Right atrium auricular region (tissue), 2 donors: ENCODE data around the gene ZNF106. TPM values are rescaled to one million over a fixed set of nuclear protein-coding genes. Genes with fewer than 3 reads are reported as not detected.
A peak's percentile ranks its signal among the peaks of the same experiment; 100 is the strongest.

Experiments used
- DNase-seq: peaks from one replicate; pipeline ENCODE4 v3.0.0-alpha.2; 2019; ENCODE audit warnings: low spot score
- H3K27ac ChIP-seq, 2 donors: fragments of 200-600 bp; sonication (generic); 1 replicate in 1 of 2; 2 replicates in 1 of 2; pipeline ENCODE4 v1.5.1; 2016 to 2019
- H3K27me3 ChIP-seq, 2 donors: fragments of 200-600 bp; sonication (generic); one replicate each; pipeline versions ENCODE4 v1.5.1 to v1.6.0; 2017 to 2019
- H3K36me3 ChIP-seq: fragments of 200-600 bp; sonication (generic); one replicate; pipeline ENCODE4 v1.5.1; 2016
- H3K4me1 ChIP-seq, 2 donors: fragments of 200-600 bp; sonication (generic); one replicate each; pipeline versions ENCODE4 v1.5.1 to v1.6.0; 2017 to 2019
- H3K4me3 ChIP-seq, 2 donors: fragments of 200-600 bp; sonication (generic); 1 replicate in 1 of 2; 2 replicates in 1 of 2; pipeline ENCODE4 v1.5.1; 2017 to 2019; ENCODE audit warnings: mild to moderate bottlenecking in 1 of 2, moderate library complexity in 1 of 2
- H3K9me3 ChIP-seq, 2 donors: fragments of 200-600 bp; sonication (generic); one replicate each; pipeline ENCODE4 v1.5.1; 2019
- CTCF ChIP-seq, 2 donors: fragments of 200-600 bp; sonication (generic); IDR thresholded peaks; one replicate each; pipeline ENCODE4 v1.5.1; 2019; ENCODE audit warnings: antibody characterized with exemption in 2 of 2
- total RNA-seq, 2 donors: library from RNA; depleted of rRNA; stranded (reverse); fragments of >200 nt; gene quantifications; one replicate each; pipeline ENCODE4 v1.1.0, GENCODE V29; 2016

The ZNF106 gene
- total RNA-seq, 2 donors from 2014 or later = 332 to 619 TPM

GRCh38 chr15:42456531-42456930 is 34.4 kb downstream of the ZNF106 start:
- H3K36me3 ChIP-seq = peaks cover 10% of the 10 kb centered on the region
- H3K4me3 ChIP-seq = peak overlapping the region; percentile 43 to 48
- no peaks in the 10 kb centered on the region for H3K9me3 ChIP-seq
- DNase-seq = no peak
- peaks cover 0 to 44% of the 10 kb centered on the region in 2 donors for H3K4me1 ChIP-seq
- TF ChIP-seq CTCF (IDR thresholded peaks at IDR 0.05) = no peak
- no peaks in the 10 kb centered on the region for H3K27me3 ChIP-seq
- peak overlapping the region; percentile 88 for H3K27ac ChIP-seq

DNA sequence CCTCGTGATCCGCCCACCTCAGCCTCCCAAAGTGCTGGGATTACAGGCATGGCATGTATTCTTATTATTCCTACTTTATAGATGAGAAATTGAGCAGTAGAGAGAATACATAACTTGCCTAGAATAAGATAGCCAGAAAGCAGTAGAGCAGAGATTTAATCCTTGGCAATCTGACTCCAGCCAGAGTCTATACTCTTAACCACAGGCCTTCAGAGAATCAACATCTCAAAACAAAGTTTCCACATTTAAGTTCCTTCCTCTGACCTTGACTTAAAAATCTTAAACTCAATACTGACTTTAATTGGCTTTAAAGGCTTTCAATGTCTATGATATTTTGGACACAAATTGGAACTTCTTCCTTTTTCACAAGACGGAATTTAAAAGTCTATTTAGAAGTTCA is 37.1 kb downstream of the ZNF106 start:
- TF ChIP-seq CTCF (IDR thresholded peaks at IDR 0.05) = no peak
- Histone ChIP-seq H3K4me3 (no peak overlapping the region), H3K36me3 (peaks cover 36% of the 10 kb centered on the region), H3K27me3 (no peaks in the 10 kb centered on the region), H3K4me1 (peaks cover 0 to 34% of the 10 kb centered on the region in 2 donors), H3K9me3 (no peaks in the 10 kb centered on the region), H3K27ac (no peak overlapping the region)
- no peak for DNase-seq

- Histone ChIP-seq H3K36me3 (peaks cover 61% of the 10 kb centered on the region), H3K9me3 (no peaks in the 10 kb centered on the region), H3K27me3 (no peaks in the 10 kb centered on the region), H3K4me1 (peaks cover 0 to 12% of the 10 kb centered on the region in 2 donors), H3K27ac (no peak overlapping the region), H3K4me3 (no peak overlapping the region)
- no peak for TF ChIP-seq CTCF (IDR thresholded peaks at IDR 0.05)
- no peak for DNase-seq
Measured at GRCh38 chr15:42450425-42450790, 40.5 kb downstream of the ZNF106 start.

DNA sequence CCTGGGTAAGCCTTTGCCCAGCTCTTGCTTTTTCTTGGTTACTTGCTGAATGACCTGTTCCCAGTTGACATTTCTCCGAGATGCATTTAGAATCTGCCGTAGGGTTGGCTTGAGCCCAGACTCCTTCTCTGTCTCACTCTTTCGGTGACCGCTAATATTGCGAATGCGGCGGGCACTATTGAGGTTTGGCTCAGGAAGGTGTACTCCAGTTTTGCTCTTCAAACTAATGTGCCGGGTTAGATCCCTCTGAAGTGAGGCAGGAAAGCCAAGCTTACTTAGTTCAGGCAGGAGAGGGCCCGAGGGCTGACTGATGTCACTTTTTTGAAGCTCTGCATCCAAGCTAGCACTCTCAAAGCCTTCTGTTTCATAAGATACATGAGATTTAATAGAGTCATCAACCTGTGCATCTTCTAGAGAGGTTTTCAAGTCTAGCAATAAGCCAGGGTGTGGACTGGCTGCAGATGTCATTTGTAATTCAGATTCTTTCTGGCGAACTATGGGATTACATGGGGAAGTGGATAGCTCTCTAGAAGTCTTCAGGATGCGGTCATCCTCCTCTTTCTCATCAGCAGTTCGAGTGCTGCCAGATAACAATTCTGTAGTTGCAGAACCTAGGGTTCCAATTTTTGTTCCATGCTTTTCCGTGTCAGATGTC is 41.0 kb downstream of the ZNF106 start:
- Histone ChIP-seq H3K27ac (no peak overlapping the region), H3K4me3 (peak overlapping the region; percentile 15 to 29), H3K4me1 (peaks cover 0 to 12% of the 10 kb centered on the region in 2 donors), H3K27me3 (no peaks in the 10 kb centered on the region), H3K36me3 (peaks cover 66% of the 10 kb centered on the region), H3K9me3 (no peaks in the 10 kb centered on the region)
- no peak for DNase-seq
- TF ChIP-seq CTCF (IDR thresholded peaks at IDR 0.05) = no peak

GRCh38 chr15:42448281-42448680 is 42.7 kb downstream of the ZNF106 start:
- Histone ChIP-seq H3K27ac (peak overlapping the region in 1 of 2 donors; percentile 42), H3K4me3 (no peak overlapping the region), H3K27me3 (no peaks in the 10 kb centered on the region), H3K9me3 (no peaks in the 10 kb centered on the region), H3K36me3 (peaks cover 75% of the 10 kb centered on the region), H3K4me1 (peaks cover 0 to 7% of the 10 kb centered on the region in 2 donors)
- no peak for TF ChIP-seq CTCF (IDR thresholded peaks at IDR 0.05)
- no peak for DNase-seq

DNA sequence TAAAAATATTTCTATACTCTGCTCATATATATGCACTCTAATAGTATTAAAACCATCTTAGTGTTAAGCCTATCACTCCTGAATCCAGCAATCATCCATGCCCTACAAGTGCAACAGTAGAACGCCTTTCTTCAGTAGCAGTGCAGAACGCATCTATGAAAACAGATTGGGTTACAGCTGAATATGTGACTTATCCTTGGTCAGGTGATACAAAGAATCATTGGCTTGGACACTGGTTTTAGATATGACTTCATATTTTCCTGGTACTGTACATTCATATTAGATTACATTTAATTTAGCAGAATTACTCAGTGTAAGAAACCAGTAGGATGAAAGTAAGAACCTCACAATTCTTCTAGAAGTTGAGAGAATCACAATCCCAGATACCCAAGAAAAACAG is 43.3 kb downstream of the ZNF106 start:
- Histone ChIP-seq H3K36me3 (peaks cover 82% of the 10 kb centered on the region), H3K4me1 (no peaks in the 10 kb centered on the region), H3K27ac (peak overlapping the region in 1 of 2 donors; percentile 42), H3K27me3 (no peaks in the 10 kb centered on the region), H3K4me3 (peak overlapping the region in 1 of 2 donors; percentile 7), H3K9me3 (no peaks in the 10 kb centered on the region)
- TF ChIP-seq CTCF (IDR thresholded peaks at IDR 0.05) = no peak
- DNase-seq = no peak
